Loucy (cell line): ENCODE data around the gene PPTC7.

Source experiments
- EZH2phosphoT487 ChIP-seq: fragments of 200-600 bp; IDR thresholded peaks from 2 replicates; pipeline ENCODE4 v1.6.1; 2018; ENCODE audit warnings: antibody characterized with exemption, mild to moderate bottlenecking, moderate library complexity, borderline replicate concordance
- TF ChIP-seq, protein P1 (sequence below): fragments of 200-600 bp; sonication (generic); conservative IDR thresholded peaks from 2 replicates; pipeline ENCODE4 v1.5.1; 2014; ENCODE audit warnings: mild to moderate bottlenecking, antibody characterized with exemption, low read length

- TF ChIP-seq, protein P1, sequence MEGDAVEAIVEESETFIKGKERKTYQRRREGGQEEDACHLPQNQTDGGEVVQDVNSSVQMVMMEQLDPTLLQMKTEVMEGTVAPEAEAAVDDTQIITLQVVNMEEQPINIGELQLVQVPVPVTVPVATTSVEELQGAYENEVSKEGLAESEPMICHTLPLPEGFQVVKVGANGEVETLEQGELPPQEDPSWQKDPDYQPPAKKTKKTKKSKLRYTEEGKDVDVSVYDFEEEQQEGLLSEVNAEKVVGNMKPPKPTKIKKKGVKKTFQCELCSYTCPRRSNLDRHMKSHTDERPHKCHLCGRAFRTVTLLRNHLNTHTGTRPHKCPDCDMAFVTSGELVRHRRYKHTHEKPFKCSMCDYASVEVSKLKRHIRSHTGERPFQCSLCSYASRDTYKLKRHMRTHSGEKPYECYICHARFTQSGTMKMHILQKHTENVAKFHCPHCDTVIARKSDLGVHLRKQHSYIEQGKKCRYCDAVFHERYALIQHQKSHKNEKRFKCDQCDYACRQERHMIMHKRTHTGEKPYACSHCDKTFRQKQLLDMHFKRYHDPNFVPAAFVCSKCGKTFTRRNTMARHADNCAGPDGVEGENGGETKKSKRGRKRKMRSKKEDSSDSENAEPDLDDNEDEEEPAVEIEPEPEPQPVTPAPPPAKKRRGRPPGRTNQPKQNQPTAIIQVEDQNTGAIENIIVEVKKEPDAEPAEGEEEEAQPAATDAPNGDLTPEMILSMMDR, result no peak
- TF ChIP-seq EZH2phosphoT487, result no peak
Measured at GRCh38 chr12:110549716-110550115, 33.4 kb downstream of the PPTC7 start.
